ENCODE results near the gene ARHGAP22.

- TF ChIP-seq POLR2AphosphoS5 (IDR thresholded peaks at IDR 0.05; ENCODE audit: low read depth, low read length) (no peak), TAF1 (IDR thresholded peaks at IDR 0.05; ENCODE audit: borderline replicate concordance, insufficient read depth, low read length) (no peak), FOXP2 (optimal IDR thresholded peaks at IDR 0.05; ENCODE audit: borderline replicate concordance, extremely low read depth, extremely low read length, insufficient read depth) (no peak)
- TF ChIP-seq, protein P1, sequence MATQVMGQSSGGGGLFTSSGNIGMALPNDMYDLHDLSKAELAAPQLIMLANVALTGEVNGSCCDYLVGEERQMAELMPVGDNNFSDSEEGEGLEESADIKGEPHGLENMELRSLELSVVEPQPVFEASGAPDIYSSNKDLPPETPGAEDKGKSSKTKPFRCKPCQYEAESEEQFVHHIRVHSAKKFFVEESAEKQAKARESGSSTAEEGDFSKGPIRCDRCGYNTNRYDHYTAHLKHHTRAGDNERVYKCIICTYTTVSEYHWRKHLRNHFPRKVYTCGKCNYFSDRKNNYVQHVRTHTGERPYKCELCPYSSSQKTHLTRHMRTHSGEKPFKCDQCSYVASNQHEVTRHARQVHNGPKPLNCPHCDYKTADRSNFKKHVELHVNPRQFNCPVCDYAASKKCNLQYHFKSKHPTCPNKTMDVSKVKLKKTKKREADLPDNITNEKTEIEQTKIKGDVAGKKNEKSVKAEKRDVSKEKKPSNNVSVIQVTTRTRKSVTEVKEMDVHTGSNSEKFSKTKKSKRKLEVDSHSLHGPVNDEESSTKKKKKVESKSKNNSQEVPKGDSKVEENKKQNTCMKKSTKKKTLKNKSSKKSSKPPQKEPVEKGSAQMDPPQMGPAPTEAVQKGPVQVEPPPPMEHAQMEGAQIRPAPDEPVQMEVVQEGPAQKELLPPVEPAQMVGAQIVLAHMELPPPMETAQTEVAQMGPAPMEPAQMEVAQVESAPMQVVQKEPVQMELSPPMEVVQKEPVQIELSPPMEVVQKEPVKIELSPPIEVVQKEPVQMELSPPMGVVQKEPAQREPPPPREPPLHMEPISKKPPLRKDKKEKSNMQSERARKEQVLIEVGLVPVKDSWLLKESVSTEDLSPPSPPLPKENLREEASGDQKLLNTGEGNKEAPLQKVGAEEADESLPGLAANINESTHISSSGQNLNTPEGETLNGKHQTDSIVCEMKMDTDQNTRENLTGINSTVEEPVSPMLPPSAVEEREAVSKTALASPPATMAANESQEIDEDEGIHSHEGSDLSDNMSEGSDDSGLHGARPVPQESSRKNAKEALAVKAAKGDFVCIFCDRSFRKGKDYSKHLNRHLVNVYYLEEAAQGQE (IDR thresholded peaks at IDR 0.05; ENCODE audit: insufficient read depth in 1 of 2, low read depth in 2 of 2, low read length in 2 of 2): no peak
Measured at GRCh38 chr10:48517482-48517881, 87.4 kb downstream of the ARHGAP22 start.

Data from PFSK-1 (cell line).